Measurements from ENCODE around the gene CCNE1.

DNA sequence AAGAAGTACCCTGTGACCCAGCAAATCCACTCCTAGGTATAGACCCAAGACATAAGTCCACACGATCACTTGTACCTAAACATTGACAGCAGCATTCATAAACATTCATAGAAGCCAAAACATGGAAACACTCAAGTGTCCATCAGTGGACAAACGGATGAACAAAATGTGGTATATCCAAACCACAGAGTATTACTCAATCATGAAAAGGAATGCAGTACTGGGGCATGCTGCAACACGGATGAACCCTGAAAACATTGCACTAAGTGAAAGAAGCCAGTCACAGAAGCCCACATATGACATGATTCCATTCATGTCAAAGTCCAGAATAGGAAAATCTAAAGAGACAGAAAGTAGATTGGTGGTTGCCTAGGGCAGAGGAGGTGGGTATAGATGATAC lies 22.8 kb upstream of the CCNE1 start:
- TF ChIP-seq, protein P1, sequence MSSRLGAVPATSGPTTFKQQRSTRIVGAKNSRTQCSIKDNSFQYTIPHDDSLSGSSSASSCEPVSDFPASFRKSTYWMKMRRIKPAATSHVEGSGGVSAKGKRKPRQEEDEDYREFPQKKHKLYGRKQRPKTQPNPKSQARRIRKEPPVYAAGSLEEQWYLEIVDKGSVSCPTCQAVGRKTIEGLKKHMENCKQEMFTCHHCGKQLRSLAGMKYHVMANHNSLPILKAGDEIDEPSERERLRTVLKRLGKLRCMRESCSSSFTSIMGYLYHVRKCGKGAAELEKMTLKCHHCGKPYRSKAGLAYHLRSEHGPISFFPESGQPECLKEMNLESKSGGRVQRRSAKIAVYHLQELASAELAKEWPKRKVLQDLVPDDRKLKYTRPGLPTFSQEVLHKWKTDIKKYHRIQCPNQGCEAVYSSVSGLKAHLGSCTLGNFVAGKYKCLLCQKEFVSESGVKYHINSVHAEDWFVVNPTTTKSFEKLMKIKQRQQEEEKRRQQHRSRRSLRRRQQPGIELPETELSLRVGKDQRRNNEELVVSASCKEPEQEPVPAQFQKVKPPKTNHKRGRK (CRISPR knock-in tag; IDR thresholded peaks at IDR 0.05; ENCODE audit: borderline replicate concordance) = no peak
- TF ChIP-seq MAX (CRISPR knock-in tag; IDR thresholded peaks at IDR 0.05) (no peak), GABPB1 (CRISPR knock-in tag; IDR thresholded peaks at IDR 0.05) (no peak), IRF2 (CRISPR knock-in tag; IDR thresholded peaks at IDR 0.05; ENCODE audit: borderline replicate concordance, low read depth) (no peak), USF2 (CRISPR knock-in tag; IDR thresholded peaks at IDR 0.05) (no peak), SP1 (CRISPR knock-in tag; conservative IDR thresholded peaks at IDR 0.05) (no peak), ETV6 (CRISPR knock-in tag; IDR thresholded peaks at IDR 0.05) (no peak), SMAD4 (CRISPR knock-in tag; IDR thresholded peaks at IDR 0.05) (no peak), NFE2L1 (CRISPR knock-in tag; IDR thresholded peaks at IDR 0.05) (no peak), ZNF232 (CRISPR knock-in tag; IDR thresholded peaks at IDR 0.05) (no peak)
- TF ChIP-seq, protein P2, sequence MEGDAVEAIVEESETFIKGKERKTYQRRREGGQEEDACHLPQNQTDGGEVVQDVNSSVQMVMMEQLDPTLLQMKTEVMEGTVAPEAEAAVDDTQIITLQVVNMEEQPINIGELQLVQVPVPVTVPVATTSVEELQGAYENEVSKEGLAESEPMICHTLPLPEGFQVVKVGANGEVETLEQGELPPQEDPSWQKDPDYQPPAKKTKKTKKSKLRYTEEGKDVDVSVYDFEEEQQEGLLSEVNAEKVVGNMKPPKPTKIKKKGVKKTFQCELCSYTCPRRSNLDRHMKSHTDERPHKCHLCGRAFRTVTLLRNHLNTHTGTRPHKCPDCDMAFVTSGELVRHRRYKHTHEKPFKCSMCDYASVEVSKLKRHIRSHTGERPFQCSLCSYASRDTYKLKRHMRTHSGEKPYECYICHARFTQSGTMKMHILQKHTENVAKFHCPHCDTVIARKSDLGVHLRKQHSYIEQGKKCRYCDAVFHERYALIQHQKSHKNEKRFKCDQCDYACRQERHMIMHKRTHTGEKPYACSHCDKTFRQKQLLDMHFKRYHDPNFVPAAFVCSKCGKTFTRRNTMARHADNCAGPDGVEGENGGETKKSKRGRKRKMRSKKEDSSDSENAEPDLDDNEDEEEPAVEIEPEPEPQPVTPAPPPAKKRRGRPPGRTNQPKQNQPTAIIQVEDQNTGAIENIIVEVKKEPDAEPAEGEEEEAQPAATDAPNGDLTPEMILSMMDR (IDR thresholded peaks at IDR 0.05) = no peak
- TF ChIP-seq, protein P3, sequence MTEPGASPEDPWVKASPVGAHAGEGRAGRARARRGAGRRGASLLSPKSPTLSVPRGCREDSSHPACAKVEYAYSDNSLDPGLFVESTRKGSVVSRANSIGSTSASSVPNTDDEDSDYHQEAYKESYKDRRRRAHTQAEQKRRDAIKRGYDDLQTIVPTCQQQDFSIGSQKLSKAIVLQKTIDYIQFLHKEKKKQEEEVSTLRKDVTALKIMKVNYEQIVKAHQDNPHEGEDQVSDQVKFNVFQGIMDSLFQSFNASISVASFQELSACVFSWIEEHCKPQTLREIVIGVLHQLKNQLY (CRISPR knock-in tag; IDR thresholded peaks at IDR 0.05) = no peak
